HEK293T (cell line): ENCODE data around the gene THSD4.

ENCODE experiments used
- FOXA1 ChIP-seq: fragments of 450-650 bp; IDR thresholded peaks from 2 replicates; pipeline ENCODE4 v1.6.1; 2016; ENCODE audit warnings: mild to moderate bottlenecking
- FOXM1 ChIP-seq: fragments of 450-650 bp; IDR thresholded peaks from 2 replicates; pipeline ENCODE4 v1.6.1; 2017; ENCODE audit warnings: mild to moderate bottlenecking, borderline replicate concordance
- HDGF ChIP-seq: fragments of 450-650 bp; IDR thresholded peaks from 2 replicates; pipeline ENCODE4 v1.6.1; 2017; ENCODE audit warnings: antibody characterized with exemption, borderline replicate concordance
- SP1 ChIP-seq: fragments of 450-650 bp; IDR thresholded peaks from 2 replicates; pipeline ENCODE4 v1.6.1; 2017
- SUZ12 ChIP-seq: fragments of 450-650 bp; IDR thresholded peaks from 2 replicates; pipeline ENCODE4 v1.6.1; 2016; ENCODE audit warnings: mild to moderate bottlenecking
- TARDBP ChIP-seq: fragments of 450-650 bp; IDR thresholded peaks from 2 replicates; pipeline ENCODE4 v1.6.1; 2016
- ZNF384 ChIP-seq: fragments of 450-650 bp; IDR thresholded peaks from 2 replicates; pipeline ENCODE4 v1.6.1; 2016

DNA sequence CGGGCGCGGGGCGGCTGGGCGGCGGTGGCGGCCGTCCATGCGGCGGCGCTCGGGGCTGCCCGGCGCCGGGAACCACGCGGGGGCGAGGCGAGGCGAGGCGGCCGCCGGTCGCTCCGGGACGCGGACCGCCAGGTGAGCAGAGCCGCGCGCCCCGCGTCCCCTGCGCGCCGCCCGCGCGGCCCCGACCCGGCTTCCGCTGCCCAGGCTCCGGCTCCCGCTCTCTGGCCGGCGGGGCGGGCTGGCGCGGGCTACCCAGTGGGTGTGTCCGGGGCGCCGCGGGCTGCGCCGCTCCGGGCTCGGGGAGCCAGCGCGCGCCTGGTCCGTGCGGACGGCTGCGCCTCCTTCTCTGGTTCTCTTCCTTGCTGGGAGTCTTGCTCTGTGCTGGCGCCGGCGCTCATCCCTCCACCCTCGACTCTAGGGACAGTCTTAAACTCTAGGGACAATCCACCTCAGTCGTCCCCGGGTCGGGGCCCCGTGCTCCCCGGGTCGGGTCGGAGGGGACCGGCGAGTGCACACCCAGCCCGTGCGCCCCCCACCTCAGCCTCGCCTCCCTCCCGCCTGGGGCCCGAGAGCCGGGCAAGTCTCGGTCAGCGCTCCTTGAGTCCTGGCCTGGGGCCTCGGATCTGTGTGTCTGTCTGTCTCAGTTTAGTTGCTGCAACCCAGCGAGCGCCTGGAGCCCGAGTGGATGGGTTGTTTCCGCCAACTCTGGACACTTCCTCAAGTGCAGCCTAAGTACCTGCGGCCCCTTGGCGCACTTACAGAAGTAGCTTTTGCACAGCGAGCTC, 488 bp downstream of the THSD4 start:
- TF ChIP-seq SUZ12 (no peak), TARDBP (no peak), FOXA1 (no peak), HDGF (no peak), ZNF384 (no peak), SP1 (no peak), FOXM1 (0 out of 2 replicates have a peak, but pooled peaks have one; percentile 1)
